ENCODE measurements around the gene CTR9.

CTR9 gene

DNA sequence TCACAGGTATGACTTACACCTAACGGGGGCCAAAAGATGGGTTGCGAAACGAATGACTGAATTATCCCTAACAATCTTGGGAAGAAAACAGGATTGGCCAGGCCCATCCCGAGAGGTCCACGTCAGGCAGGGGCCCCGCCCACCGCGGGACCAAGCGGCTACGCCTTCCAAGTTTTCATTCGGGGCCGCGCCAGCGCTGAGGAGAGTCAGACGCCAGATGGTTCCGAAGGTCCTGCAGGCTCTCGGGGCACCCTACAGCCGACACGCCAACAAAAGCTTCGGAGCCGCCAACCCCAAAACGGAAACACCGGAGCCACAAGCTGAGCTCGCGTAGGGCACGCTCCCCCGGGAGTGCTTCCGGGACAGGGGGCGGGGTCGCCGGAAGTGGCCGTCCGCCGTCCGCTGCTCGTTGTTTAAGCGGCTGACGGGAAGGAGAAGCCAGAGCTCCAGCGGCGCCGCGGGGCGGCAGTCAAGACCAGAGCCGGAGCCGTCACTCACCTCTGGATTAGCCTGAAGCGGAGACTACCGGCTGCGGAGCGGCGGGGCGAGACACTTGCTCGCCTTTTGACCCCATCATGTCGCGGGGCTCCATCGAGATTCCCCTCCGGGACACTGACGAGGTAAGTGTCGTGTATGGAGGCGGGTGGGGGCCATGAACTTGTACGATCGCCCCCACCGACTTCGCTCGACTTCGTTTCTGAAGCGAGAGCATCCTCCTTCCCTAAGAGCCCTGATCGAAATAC lies at the start of gene CTR9:
Gene CTR9, plus strand, starts transcription at position 409 of the 743 bp plus-strand sequence. Its CDS starts 167 bp downstream, at position 576.
- DNase-seq: peak; percentile 78 to 79

DNA sequence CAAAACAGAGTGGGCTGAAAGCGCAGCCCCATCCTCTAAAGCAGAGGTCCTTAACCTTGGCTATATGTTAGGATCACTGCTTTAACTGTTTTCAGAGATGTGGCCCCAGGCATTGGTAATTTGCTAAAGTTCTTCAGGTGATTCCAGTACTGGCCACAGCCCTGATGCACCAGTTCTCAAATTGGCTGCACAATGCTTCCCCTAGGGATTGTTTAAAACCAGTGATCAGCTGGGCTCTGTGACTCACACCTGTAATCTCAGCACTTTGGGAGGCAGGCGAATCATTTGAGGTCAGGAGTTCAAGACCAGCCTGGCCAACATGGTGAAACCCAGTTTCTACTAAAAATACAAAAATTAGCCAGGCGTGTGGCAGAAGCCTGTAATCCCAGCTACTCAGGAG lies 49.1 kb upstream of the CTR9 start:
- DNase-seq: no peak

GRCh38 chr11:10708131-10708530 lies 42.9 kb upstream of the CTR9 start:
- no peak for DNase-seq

DNA sequence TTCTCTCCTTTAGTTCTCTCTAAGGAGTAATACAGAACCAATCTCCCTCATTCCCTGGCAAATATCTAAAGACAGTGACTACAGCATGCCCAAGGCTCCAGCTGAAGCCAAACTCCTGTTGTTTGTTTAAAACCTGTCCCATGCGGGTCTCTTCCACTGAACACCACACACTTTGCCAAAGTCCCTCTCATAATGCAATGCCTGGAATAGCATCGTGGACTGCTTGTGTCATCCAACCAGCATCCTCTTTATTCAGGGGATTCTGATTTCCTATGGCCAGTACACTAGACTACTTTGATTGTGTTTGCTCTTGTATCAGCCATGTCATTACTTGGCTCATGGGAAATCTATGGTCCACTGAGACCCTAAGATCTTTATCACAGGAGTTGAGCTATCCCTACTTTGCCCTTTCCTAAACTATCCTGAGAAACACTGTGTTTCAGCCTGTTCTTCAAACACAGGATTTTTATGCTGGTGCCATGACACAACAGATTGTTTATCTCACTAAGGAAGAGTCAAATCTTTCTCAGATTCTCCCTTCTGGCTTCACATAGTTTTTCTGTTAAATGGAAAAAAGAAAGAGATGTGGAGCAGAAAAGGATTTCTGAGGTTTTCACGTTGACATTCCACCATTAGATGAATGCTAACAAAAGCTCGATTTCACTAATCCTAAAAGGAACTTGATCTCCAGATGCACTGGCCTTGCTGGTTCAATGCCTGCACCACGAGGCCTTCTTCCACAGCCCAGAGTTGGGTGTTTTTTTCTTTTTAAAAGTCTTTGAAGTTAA lies 41.6 kb upstream of the CTR9 start:
- no peak for DNase-seq

DNA sequence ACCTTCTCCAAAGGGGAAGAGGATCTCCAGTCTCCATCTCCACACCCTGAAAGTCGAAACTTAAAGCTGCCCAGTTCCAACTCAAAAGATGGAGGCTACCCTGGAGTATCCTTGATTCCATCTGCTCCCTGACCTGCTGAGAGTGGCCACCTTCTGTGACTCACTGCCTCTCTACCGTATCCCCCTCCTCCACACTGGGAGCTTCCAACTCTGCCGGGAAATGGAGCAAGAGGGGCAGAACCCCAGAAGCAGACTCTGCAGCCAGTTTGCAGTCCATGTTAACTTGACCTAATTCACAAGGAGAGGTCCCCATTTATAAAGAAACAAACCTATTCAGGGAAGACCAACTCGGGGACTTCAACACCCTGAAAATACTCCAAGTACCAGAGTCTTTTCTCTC lies 35.5 kb upstream of the CTR9 start:
- no peak for DNase-seq

- no peak for DNase-seq
Measured at GRCh38 chr11:10716122-10716521, 34.9 kb upstream of the CTR9 start.

- no peak for DNase-seq
Measured at GRCh38 chr11:10716543-10717259, 34.3 kb upstream of the CTR9 start.

- no peak for DNase-seq
Measured at GRCh38 chr11:10719616-10720015, 31.4 kb upstream of the CTR9 start.

- DNase-seq: no peak
Measured at GRCh38 chr11:10720881-10721376, 30.1 kb upstream of the CTR9 start.

GRCh38 chr11:10722307-10722706 lies 28.7 kb upstream of the CTR9 start:
- DNase-seq: no peak

DNA sequence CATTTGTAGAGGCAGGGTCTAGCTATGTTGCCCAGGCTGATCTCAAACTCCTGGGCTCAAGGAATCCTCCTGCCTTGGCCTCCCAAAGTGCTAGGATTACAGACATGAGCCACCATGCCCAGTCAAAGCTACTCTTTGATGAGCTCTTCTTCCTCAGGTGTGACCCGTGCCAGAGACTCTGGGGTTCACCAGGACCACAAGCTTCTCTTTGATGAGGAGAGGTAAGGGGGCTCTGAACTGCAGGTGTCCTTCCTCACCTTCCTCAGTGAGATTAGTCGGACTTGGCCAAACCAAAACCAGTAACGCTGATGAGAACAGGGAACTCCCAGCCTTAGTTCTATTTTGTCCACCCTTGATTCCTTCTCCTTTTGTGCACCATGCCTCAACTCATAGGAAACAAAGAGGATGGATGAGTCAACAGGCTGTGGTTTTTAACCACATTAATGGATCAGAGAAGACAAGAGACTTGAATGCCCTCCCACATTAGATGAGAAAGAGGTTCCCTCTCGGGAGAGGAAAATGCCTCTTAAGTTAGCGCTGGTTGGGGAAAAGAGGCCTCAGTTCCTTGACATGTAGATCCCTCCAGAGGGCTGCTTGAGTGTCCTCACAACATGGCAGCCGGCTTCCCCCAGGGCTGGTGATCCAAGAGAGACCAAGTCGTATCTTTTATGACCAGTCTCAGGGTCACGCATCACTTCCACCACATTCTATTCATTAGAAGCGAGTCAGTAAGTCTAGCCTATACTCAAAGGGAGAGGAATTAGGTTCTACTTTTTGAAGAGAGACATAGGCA lies 25.7 kb upstream of the CTR9 start:
- DNase-seq: peak; percentile 29 to 93

DNA sequence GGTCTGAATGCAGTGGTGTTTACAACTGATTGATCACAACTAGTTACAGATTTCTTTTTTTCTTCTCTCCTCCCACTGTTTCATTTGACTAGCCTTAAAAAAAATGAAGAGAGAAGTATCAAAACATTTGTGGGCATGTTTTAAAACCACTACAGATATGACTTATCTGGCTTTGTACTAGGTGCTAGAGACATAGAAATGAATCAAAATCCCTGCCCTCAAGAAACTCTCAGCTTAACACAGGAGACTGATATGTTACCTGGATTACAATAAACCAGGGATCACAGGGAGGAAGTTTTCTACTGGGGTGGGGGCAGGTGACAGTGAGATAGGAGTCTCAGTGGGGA lies 25.2 kb upstream of the CTR9 start:
- DNase-seq: no peak

DNA sequence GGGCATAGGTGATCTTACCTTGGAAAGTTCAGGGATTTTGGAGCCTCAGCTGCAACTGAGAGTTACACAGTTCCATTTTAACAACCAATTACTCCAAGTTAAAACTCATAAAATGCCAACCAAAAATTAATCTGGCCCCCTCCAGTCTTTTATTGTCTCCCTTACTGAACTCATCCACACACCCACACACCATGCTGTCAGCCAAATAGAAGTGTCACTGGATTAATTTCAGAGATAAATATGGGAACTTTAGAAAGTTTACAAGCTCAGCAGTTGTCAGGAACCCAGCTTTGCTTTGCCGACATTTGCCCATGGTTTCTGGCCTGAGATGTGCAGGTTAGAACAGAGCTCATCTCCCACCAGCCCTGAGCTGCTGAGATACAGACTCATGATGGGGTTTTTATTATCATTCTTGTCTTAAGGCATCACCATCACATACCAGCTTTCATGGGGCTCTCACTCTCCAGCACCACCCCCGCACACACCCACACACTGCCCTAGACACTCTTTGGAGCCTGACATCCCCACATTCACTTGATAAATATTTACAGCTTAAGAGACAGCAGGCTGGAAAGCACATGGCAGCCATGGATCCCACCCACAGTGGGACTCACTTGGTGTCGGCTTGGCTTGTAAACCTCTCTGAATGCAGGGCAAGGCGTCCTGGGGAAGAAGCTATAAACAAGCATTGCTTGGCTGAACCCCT lies 23.7 kb upstream of the CTR9 start:
- DNase-seq: no peak

DNA sequence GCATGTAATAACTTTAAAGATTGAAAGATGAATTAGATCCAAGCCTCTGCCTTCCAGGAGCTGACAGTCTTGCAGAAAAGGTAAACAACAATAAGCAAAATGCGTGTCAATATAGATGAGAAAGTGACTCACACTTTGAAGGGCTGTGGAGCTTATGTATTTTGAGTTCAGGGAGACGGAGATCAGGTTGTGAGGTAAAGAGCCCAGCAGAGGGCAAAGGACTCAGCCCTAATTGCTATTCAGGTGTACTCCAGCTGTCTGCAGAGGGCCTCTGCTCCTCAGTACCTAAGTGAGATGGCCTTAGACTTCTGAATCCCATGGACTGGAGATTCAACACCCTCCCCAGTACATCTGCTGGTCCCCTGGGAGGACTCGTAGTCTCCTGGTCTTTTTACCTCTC lies 22.9 kb upstream of the CTR9 start:
- no peak for DNase-seq

DNA sequence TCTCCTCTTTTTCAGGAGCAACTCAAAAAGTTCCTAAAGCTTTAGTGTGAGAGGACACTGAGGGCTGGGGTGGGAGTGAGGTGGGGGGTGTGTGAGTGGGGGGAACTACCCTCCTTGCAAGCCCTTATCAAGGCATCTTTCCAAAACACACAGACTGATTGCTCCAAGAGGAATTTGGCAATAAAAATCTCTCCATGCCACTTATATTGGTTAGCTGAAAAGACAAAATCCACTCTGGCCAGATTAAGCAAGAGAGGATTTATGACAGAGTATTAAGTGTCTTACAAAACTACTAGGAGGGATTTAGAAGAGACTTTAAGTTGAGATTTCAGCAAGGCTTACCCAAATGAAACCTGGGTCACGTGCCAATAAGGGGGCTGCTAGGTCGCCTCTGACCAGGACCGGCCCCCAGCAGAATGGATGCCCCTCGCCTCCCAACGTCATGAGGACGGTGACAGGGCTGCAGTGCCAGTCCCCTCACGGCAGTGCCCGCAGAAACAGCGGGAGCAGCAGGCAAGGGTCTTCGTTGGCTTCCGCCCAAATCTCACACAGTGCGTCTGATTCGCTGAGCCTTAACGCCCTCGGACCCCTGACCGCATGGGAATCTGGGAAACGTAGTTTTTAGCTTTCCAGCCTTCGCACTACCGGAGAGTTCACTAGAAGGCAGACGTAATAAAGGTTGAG lies 22.1 kb upstream of the CTR9 start:
- DNase-seq: no peak

- DNase-seq: peak in 1 of 2 donors; percentile 11
Measured at GRCh38 chr11:10730151-10730550, 20.9 kb upstream of the CTR9 start.

GRCh38 chr11:10731064-10731680 lies 19.9 kb upstream of the CTR9 start:
- DNase-seq: no peak

GRCh38 chr11:10735481-10736475 lies 15.3 kb upstream of the CTR9 start:
- DNase-seq: peak; percentile 73 to 94

GRCh38 chr11:10742460-10743208 lies 8.4 kb upstream of the CTR9 start:
- peak in 1 of 2 donors; percentile 8 for DNase-seq
